ENCODE results near the gene ETFDH. TPM values are rescaled to one million over a fixed set of nuclear protein-coding genes. Genes with fewer than 3 reads are reported as not detected.

ETFDH gene
- total RNA-seq, 1 donor from 2014 or later: 17.0 TPM

DNA sequence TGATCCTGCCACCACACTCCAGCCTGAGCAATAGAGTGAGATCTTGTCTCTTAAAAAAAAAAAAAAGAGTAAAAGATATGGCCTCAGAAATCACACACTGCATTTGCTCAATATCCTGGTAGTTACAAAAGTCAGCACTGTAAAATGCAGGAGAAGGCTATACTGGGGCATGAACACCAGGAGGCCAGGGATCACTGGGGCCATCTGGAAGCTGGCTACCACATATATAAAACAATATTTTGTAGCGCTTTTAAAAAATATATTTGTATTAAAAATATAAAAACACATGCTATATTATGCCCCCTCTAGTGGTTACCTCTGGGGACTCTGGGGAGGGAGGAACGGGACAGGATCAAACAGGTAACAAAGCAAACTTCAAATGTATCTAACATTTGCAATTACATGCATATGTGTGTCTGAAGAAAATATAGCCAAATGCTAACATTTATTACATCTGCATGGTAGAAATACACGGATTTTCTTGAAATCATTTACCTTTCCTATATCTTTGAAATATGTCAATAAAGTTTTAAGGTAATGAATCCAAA, 4.4 kb upstream of the ETFDH start:
- peaks cover 8% of the 10 kb centered on the region for H3K4me1 Mint-ChIP-seq (ENCODE audit: low read depth, unreplicated experiment)
- H3K4me3 Mint-ChIP-seq (ENCODE audit: unreplicated experiment): no peak overlapping the region
- no peaks in the 10 kb centered on the region for H3K9me3 ChIP-seq (ENCODE audit: insufficient read depth, low read depth, low read length)
- H3K27ac ChIP-seq (ENCODE audit: low read depth, low read length): no peak overlapping the region
- H3K36me3 ChIP-seq (ENCODE audit: insufficient read depth, low read length): no peaks in the 10 kb centered on the region
- H3K4me3 ChIP-seq (ENCODE audit: insufficient read depth, low read depth, low read length): no peak overlapping the region
- no peaks in the 10 kb centered on the region for H3K9me3 Mint-ChIP-seq (ENCODE audit: unreplicated experiment)
- DNase-seq (ENCODE audit: low read depth): no peak
- H3K27ac Mint-ChIP-seq (ENCODE audit: unreplicated experiment): no peak overlapping the region
- H4K20me1 ChIP-seq (ENCODE audit: insufficient read depth, low read length): no peaks in the 10 kb centered on the region
- H3K4me1 ChIP-seq (ENCODE audit: insufficient read depth, low read length): peaks cover 7% of the 10 kb centered on the region
- FAIRE-seq: no peak
- no peak overlapping the region for H3K9ac ChIP-seq (ENCODE audit: low read length)
- H3K79me2 ChIP-seq (ENCODE audit: insufficient read depth, low read length): peaks cover 53% of the 10 kb centered on the region
- H3K36me3 Mint-ChIP-seq (ENCODE audit: low read depth, unreplicated experiment): peaks cover 6% of the 10 kb centered on the region
- H3K4me2 ChIP-seq (ENCODE audit: low read length): no peak overlapping the region
- H3K27me3 Mint-ChIP-seq (ENCODE audit: low read depth, unreplicated experiment): no peaks in the 10 kb centered on the region
- H3K27me3 ChIP-seq (ENCODE audit: insufficient read depth, low read length): no peaks in the 10 kb centered on the region
- TF ChIP-seq EZH2 (IDR thresholded peaks at IDR 0.05; ENCODE audit: insufficient read depth, low read length): no peak
- TF ChIP-seq, protein P1, sequence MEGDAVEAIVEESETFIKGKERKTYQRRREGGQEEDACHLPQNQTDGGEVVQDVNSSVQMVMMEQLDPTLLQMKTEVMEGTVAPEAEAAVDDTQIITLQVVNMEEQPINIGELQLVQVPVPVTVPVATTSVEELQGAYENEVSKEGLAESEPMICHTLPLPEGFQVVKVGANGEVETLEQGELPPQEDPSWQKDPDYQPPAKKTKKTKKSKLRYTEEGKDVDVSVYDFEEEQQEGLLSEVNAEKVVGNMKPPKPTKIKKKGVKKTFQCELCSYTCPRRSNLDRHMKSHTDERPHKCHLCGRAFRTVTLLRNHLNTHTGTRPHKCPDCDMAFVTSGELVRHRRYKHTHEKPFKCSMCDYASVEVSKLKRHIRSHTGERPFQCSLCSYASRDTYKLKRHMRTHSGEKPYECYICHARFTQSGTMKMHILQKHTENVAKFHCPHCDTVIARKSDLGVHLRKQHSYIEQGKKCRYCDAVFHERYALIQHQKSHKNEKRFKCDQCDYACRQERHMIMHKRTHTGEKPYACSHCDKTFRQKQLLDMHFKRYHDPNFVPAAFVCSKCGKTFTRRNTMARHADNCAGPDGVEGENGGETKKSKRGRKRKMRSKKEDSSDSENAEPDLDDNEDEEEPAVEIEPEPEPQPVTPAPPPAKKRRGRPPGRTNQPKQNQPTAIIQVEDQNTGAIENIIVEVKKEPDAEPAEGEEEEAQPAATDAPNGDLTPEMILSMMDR (IDR thresholded peaks at IDR 0.05; ENCODE audit: insufficient read depth, low read depth, low read length): peak; percentile 73
- no peak overlapping the region for H2AFZ ChIP-seq (ENCODE audit: low read depth, low read length)

DNA sequence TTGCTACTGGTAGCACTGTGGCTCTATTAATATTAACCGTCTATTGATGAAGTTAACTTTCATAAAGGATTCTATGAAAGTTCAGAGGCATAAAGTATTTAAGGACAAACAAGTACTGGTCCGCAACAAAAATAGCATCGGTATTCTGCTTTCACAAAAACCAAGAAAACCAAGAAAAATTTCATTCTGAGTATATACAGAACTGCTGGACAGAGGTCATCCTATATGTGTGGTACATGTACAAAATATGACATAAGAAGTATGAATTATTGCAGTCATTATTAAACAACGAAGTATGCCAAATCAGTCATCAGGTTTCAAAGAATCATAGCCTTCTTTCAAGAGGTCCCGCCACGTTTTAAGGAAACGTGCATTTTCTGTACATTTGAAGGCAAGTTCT, 2.8 kb upstream of the ETFDH start:
- H3K79me2 ChIP-seq (ENCODE audit: insufficient read depth, low read length): peaks cover 57% of the 10 kb centered on the region
- H3K9ac ChIP-seq (ENCODE audit: low read length): no peak overlapping the region
- H3K4me2 ChIP-seq (ENCODE audit: low read length): no peak overlapping the region
- H3K4me3 Mint-ChIP-seq (ENCODE audit: unreplicated experiment): no peak overlapping the region
- H2AFZ ChIP-seq (ENCODE audit: low read depth, low read length): no peak overlapping the region
- H3K36me3 ChIP-seq (ENCODE audit: insufficient read depth, low read length): no peaks in the 10 kb centered on the region
- H3K4me1 Mint-ChIP-seq (ENCODE audit: low read depth, unreplicated experiment): peaks cover 8% of the 10 kb centered on the region
- TF ChIP-seq, protein P1 (IDR thresholded peaks at IDR 0.05; ENCODE audit: insufficient read depth, low read depth, low read length): no peak
- TF ChIP-seq EZH2 (IDR thresholded peaks at IDR 0.05; ENCODE audit: insufficient read depth, low read length): no peak
- no peak for FAIRE-seq
- no peaks in the 10 kb centered on the region for H3K9me3 Mint-ChIP-seq (ENCODE audit: unreplicated experiment)
- peaks cover 7% of the 10 kb centered on the region for H3K4me1 ChIP-seq (ENCODE audit: insufficient read depth, low read length)
- no peaks in the 10 kb centered on the region for H4K20me1 ChIP-seq (ENCODE audit: insufficient read depth, low read length)
- no peak overlapping the region for H3K27ac Mint-ChIP-seq (ENCODE audit: unreplicated experiment)
- no peaks in the 10 kb centered on the region for H3K27me3 Mint-ChIP-seq (ENCODE audit: low read depth, unreplicated experiment)
- no peak overlapping the region for H3K4me3 ChIP-seq (ENCODE audit: insufficient read depth, low read depth, low read length)
- no peaks in the 10 kb centered on the region for H3K27me3 ChIP-seq (ENCODE audit: insufficient read depth, low read length)
- no peak overlapping the region for H3K27ac ChIP-seq (ENCODE audit: low read depth, low read length)
- peaks cover 6% of the 10 kb centered on the region for H3K36me3 Mint-ChIP-seq (ENCODE audit: low read depth, unreplicated experiment)
- DNase-seq (ENCODE audit: low read depth): no peak
- H3K9me3 ChIP-seq (ENCODE audit: insufficient read depth, low read depth, low read length): no peaks in the 10 kb centered on the region

DNA sequence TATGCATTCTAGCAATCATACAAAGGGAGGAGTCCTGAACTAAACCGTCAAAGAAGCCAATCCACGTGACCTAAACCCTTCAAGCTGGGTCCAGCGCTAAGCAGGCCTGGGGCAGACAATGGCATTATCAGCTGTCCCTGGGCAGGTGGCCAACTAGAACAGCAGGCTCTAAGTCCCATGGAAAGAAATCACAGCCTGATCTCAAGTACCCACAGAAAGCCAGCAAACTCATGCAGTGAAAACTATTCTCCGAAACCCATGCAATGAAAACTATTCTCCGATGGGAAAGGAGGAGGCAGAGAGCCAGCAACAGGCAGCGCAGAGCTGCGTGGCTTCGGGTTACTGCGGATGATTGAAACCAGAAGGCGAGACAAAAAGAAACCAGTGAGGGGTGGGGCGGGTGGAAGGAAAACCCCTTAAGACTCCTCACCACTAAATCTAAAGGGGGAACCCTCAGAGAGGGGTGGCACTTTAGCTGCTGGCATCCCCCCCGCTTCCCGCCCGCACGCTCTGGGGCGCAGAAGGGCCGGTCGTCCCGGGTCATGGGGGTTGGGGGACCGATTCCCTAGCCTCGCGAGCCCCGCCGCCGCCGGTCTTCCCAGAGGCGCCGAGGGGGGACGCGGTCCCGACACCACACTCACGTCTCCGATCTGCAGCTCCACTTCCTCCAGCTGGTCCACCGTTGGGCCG, 976 bp upstream of the ETFDH start:
- Histone ChIP-seq H3K4me2 (ENCODE audit: low read length) (peak overlapping the region; percentile 92), H3K9ac (ENCODE audit: low read length) (peak overlapping the region; percentile 89), H3K79me2 (ENCODE audit: insufficient read depth, low read length) (peaks cover 57% of the 10 kb centered on the region), H3K9me3 (ENCODE audit: insufficient read depth, low read depth, low read length) (no peaks in the 10 kb centered on the region), H3K4me1 (ENCODE audit: insufficient read depth, low read length) (peaks cover 7% of the 10 kb centered on the region), H3K36me3 (ENCODE audit: insufficient read depth, low read length) (no peaks in the 10 kb centered on the region), H4K20me1 (ENCODE audit: insufficient read depth, low read length) (no peaks in the 10 kb centered on the region), H3K4me3 (ENCODE audit: insufficient read depth, low read depth, low read length) (peak overlapping the region; percentile 75), H3K27me3 (ENCODE audit: insufficient read depth, low read length) (no peaks in the 10 kb centered on the region), H3K27ac (ENCODE audit: low read depth, low read length) (peak overlapping the region; percentile 94), H2AFZ (ENCODE audit: low read depth, low read length) (peak overlapping the region; percentile 84)
- no peak for FAIRE-seq
- H3K27me3 Mint-ChIP-seq (ENCODE audit: low read depth, unreplicated experiment): no peaks in the 10 kb centered on the region
- TF ChIP-seq, protein P1 (IDR thresholded peaks at IDR 0.05; ENCODE audit: insufficient read depth, low read depth, low read length): no peak
- no peak for TF ChIP-seq EZH2 (IDR thresholded peaks at IDR 0.05; ENCODE audit: insufficient read depth, low read length)
- peak; percentile 80 for DNase-seq (ENCODE audit: low read depth)
- peaks cover 8% of the 10 kb centered on the region for H3K4me1 Mint-ChIP-seq (ENCODE audit: low read depth, unreplicated experiment)
- H3K27ac Mint-ChIP-seq (ENCODE audit: unreplicated experiment): peak overlapping the region; percentile 92
- peak overlapping the region; percentile 98 for H3K4me3 Mint-ChIP-seq (ENCODE audit: unreplicated experiment)
- no peaks in the 10 kb centered on the region for H3K9me3 Mint-ChIP-seq (ENCODE audit: unreplicated experiment)
- H3K36me3 Mint-ChIP-seq (ENCODE audit: low read depth, unreplicated experiment): no peaks in the 10 kb centered on the region
